Measurements from ENCODE around the gene CHRNE.

GRCh38 chr17:4901108-4901647 lies 1.7 kb downstream of the CHRNE start:
- TF ChIP-seq CBFB (CRISPR knock-in tag; IDR thresholded peaks at IDR 0.05) (no peak), MTA1 (CRISPR knock-in tag; IDR thresholded peaks at IDR 0.05; ENCODE audit: borderline replicate concordance) (no peak), CBX2 (IDR thresholded peaks at IDR 0.05; ENCODE audit: low read depth, low read length) (no peak), CBX2 (CRISPR knock-in tag; IDR thresholded peaks at IDR 0.05; ENCODE audit: low read depth) (no peak), CHD2 (IDR thresholded peaks at IDR 0.05; ENCODE audit: low read depth, low read length) (no peak)
